CD4-positive, alpha-beta T cell (primary cell): Measurements from ENCODE around the gene CELF5. TPM values are rescaled to one million over a fixed set of nuclear protein-coding genes. Genes with fewer than 3 reads are reported as not detected.

Experiments used
- ATAC-seq: fragments of 200-7000 bp; cut with Tn5 transposase; one replicate; pipeline ENCODE4 v1.10.0; 2022; ENCODE audit warnings: mild to moderate bottlenecking; ENCODE audit not compliant: poor library complexity
- CTCF ChIA-PET: fragments of 350-600 bp; sonication (Branson Sonifier 250); formaldehyde crosslinking; loops from one replicate; lab custom pipeline; 2021; ENCODE audit warnings: antibody characterized with exemption, inconsistent platforms; lab: Charles Lee
- POLR2A ChIA-PET: fragments of 350-600 bp; sonication (Branson Sonifier 250); formaldehyde crosslinking; loops from one replicate; lab custom pipeline; 2021; ENCODE audit warnings: antibody characterized with exemption, inconsistent platforms; lab: Charles Lee
- DNase-seq, 14 experiments: peaks; one replicate each; pipeline ENCODE4 v3.0.0-alpha.2; 2013 to 2020; ENCODE audit warnings: mixed read lengths in 2 of 14
- H3K27ac ChIP-seq, 2 donors: one replicate each; pipeline versions ENCODE4 v1.5.1 to v1.7.0; 2013; ENCODE audit warnings: low read length in 2 of 2, low read depth in 1 of 2, mild to moderate bottlenecking in 1 of 2
- H3K27me3 ChIP-seq, 2 experiments: 1 replicate in 1 of 2; 2 replicates in 1 of 2; pipeline versions ENCODE4 v1.6.1 to v1.7.0; 2013; ENCODE audit warnings: low read length in 2 of 2, control low read depth in 1 of 2, mild to moderate bottlenecking in 1 of 2, moderate library complexity in 1 of 2; ENCODE audit not compliant: insufficient read depth in 2 of 2, control insufficient read depth in 1 of 2
- H3K36me3 ChIP-seq: one replicate; pipeline ENCODE4 v1.6.1; 2013; ENCODE audit warnings: low read length, control low read depth; ENCODE audit not compliant: insufficient read depth
- H3K4me1 ChIP-seq: one replicate; pipeline ENCODE4 v1.6.1; 2013; ENCODE audit warnings: low read length, control low read depth; ENCODE audit not compliant: insufficient read depth
- H3K4me3 ChIP-seq: one replicate; pipeline ENCODE4 v1.5.1; 2013; ENCODE audit warnings: mild to moderate bottlenecking, low read length, moderate library complexity
- H3K9me3 ChIP-seq, 2 experiments: 1 replicate in 1 of 2; 2 replicates in 1 of 2; pipeline versions ENCODE4 v1.6.1 to v1.7.0; 2013; ENCODE audit warnings: low read length in 2 of 2, mild to moderate bottlenecking in 2 of 2, control low read depth in 1 of 2, moderate library complexity in 1 of 2; ENCODE audit not compliant: control insufficient read depth in 1 of 2, insufficient read depth in 1 of 2
- H3K27ac Mint-ChIP-seq: one replicate; pipeline ENCODE4 v1.8.0; 2020; ENCODE audit warnings: mixed read lengths
- H3K27me3 Mint-ChIP-seq: one replicate; pipeline ENCODE4 v1.8.0; 2021; ENCODE audit warnings: mixed read lengths
- H3K36me3 Mint-ChIP-seq: one replicate; pipeline ENCODE4 v1.8.0; 2021; ENCODE audit warnings: low read depth, mixed read lengths
- H3K4me1 Mint-ChIP-seq: one replicate; pipeline ENCODE4 v1.8.0; 2021; ENCODE audit warnings: low read depth, mixed read lengths
- H3K4me3 Mint-ChIP-seq: one replicate; pipeline ENCODE4 v1.8.0; 2020; ENCODE audit warnings: mild to moderate bottlenecking, mixed read lengths
- H3K9me3 Mint-ChIP-seq: one replicate; pipeline ENCODE4 v1.8.0; 2020; ENCODE audit warnings: mixed read lengths
- intact Hi-C, 2 experiments: fragments of 100-400 bp; cut with DNase I in 1 of 2; cut with micrococcal nuclease in 1 of 2; formaldehyde crosslinking; loops; one replicate each; pipeline versions ENCODE4 v1.15.1 to v1.9.0; 2023 to 2025; cut with DNase I, micrococcal nuclease
- total RNA-seq, 174 experiments: library from RNA in 2 of 174; stranded (reverse) in 2 of 174; gene quantifications; one replicate each; pipeline ENCODE4 v1.2.3 and lab custom pipeline; 2021 to 2026
- TF ChIP-seq, protein P1 (sequence below): fragments of 200-600 bp; IDR thresholded peaks from one replicate; pipeline ENCODE4 v1.8.0; 2022; ENCODE audit warnings: antibody characterized with exemption, mild to moderate bottlenecking

The CELF5 gene
- total RNA-seq, 2 experiments from 2014 or later, result 0.36 TPM

DNA sequence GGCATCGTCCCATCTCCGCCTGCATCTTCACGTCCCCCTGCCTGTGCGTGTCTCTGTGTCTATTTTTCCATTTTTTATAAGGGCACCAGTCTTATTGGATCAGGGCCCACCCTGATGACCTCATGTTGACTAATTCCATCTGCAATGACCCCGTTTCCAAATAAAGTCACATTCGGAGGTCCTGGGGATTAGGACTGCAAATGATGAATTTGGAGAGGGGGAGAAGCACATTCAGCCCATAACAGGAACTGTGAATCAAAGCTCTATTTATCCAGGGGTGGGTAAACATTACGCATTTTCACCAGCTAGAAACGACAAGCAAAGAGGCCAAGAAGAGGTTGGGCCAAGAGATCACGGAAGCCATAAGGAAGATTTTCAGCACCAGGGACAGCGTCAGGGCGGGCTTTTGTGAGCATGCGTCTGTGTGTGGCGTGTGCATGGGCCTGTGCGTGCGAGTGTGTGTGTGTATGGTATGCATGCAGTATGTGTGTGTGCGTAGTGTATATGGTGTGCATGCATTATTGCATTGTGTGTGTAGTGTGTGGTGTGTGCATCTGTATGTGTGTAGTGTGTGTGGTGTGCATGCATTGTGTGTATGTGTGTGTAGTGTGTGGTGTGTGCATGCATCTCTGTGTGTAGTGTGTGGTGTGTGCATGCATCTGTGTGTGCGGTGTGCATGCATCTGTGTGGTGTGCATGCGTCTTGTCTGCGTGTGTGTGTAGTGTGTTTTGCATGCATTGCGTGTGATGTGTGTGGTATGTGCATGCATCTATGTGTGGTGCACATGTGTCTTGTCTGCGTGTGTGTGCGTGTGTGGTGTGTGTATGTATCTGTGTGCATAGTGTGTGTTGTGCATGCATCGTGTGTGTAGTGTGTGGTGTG is 19.6 kb downstream of the CELF5 start:
- no peak overlapping the region for H3K27ac Mint-ChIP-seq
- no peaks in the 10 kb centered on the region for H3K36me3 Mint-ChIP-seq
- no peak overlapping the region for H3K4me3 ChIP-seq
- ATAC-seq (peak; percentile 51), DNase-seq (peak; percentile 18 to 73 (median 42))
- H3K9me3 Mint-ChIP-seq, result no peaks in the 10 kb centered on the region
- no peak overlapping the region for H3K27ac ChIP-seq
- no peak overlapping the region for H3K4me3 Mint-ChIP-seq
- H3K4me1 Mint-ChIP-seq, result no peaks in the 10 kb centered on the region
- TF ChIP-seq, protein P1, sequence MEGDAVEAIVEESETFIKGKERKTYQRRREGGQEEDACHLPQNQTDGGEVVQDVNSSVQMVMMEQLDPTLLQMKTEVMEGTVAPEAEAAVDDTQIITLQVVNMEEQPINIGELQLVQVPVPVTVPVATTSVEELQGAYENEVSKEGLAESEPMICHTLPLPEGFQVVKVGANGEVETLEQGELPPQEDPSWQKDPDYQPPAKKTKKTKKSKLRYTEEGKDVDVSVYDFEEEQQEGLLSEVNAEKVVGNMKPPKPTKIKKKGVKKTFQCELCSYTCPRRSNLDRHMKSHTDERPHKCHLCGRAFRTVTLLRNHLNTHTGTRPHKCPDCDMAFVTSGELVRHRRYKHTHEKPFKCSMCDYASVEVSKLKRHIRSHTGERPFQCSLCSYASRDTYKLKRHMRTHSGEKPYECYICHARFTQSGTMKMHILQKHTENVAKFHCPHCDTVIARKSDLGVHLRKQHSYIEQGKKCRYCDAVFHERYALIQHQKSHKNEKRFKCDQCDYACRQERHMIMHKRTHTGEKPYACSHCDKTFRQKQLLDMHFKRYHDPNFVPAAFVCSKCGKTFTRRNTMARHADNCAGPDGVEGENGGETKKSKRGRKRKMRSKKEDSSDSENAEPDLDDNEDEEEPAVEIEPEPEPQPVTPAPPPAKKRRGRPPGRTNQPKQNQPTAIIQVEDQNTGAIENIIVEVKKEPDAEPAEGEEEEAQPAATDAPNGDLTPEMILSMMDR, result no peak
- intact Hi-C loops, result no loop called here
- no peaks in the 10 kb centered on the region for H3K27me3 ChIP-seq
- ChIA-PET CTCF (no interaction called here), POLR2A (no interaction called here)
- H3K4me1 ChIP-seq, result no peaks in the 10 kb centered on the region
- H3K36me3 ChIP-seq, result no peaks in the 10 kb centered on the region
- no peaks in the 10 kb centered on the region for H3K27me3 Mint-ChIP-seq
- H3K9me3 ChIP-seq, result peaks cover 0 to 6% of the 10 kb centered on the region in 2 experiments

DNA sequence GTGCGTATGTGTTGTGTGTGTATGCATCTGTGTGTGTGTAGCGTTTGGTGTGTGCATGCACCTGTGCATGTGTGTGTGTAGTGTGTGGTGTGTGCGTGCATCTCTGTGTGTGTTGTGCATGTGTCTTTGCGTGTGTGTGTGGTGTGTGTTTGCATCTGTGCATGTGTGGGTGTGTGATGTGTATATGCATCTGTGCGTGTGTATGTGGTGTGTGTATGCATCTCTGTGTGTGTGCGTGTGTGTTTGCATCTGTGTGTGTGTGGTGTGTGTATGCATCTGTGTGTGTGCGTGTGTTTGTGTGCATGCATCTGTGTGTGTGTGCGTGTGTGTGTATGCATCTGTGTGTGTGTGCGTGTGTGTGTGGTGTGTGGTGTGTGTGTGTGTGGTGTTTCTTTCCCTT is 20.6 kb downstream of the CELF5 start:
- H3K4me3 Mint-ChIP-seq, result no peak overlapping the region
- TF ChIP-seq, protein P1, result no peak
- no peaks in the 10 kb centered on the region for H3K4me1 Mint-ChIP-seq
- POLR2A ChIA-PET, result no interaction called here
- ATAC-seq (no peak), DNase-seq (no peak)
- Histone ChIP-seq H3K27ac (no peak overlapping the region), H3K9me3 (peaks cover 0 to 9% of the 10 kb centered on the region in 2 experiments), H3K4me1 (no peaks in the 10 kb centered on the region), H3K4me3 (no peak overlapping the region), H3K36me3 (no peaks in the 10 kb centered on the region), H3K27me3 (peaks cover 3 to 6% of the 10 kb centered on the region in 2 experiments)
- H3K27me3 Mint-ChIP-seq, result no peaks in the 10 kb centered on the region
- no peak overlapping the region for H3K27ac Mint-ChIP-seq
- no peaks in the 10 kb centered on the region for H3K36me3 Mint-ChIP-seq
- no peaks in the 10 kb centered on the region for H3K9me3 Mint-ChIP-seq
- CTCF ChIA-PET, result no interaction called here
- intact Hi-C loops, result no loop called here

DNA sequence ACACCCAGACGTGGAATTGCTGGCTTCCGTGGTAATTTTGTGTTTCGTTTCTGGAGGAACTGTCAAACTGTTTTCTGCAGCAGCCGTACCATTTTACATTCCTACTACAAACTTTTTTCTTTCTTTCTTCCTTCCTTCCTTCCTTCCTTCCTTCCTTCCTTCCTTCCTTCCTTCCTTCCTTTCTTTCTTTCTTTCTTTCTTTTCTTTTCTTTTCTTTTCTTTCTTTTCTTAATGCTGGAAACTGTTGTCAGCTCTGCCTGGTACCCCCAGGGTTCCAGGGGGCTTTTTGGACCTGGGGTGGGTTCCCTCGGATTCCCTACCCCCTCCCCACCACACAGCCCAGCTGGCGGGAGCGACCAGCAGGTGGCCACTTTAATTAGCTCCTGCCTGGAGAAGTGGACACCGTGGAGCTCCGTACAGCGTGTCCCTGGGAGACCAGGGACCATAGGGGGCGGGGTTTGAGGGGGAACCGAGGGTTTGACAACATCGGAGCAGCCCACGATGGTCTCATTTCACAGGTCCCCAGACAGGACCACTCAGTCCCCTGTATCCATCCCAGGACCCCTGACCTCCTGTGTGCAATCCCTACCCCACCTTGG is 24.4 kb downstream of the CELF5 start:
- ChIA-PET POLR2A (no interaction called here), CTCF (no interaction called here)
- TF ChIP-seq, protein P1, result no peak
- no peak overlapping the region for H3K27ac Mint-ChIP-seq
- intact Hi-C loops, result no loop called here
- Histone ChIP-seq H3K4me1 (no peaks in the 10 kb centered on the region), H3K27ac (no peak overlapping the region), H3K27me3 (peaks cover 3 to 10% of the 10 kb centered on the region in 2 experiments), H3K9me3 (peaks cover 9 to 12% of the 10 kb centered on the region in 2 experiments), H3K36me3 (no peaks in the 10 kb centered on the region), H3K4me3 (no peak overlapping the region)
- H3K27me3 Mint-ChIP-seq, result peaks cover 11% of the 10 kb centered on the region
- no peaks in the 10 kb centered on the region for H3K4me1 Mint-ChIP-seq
- no peak overlapping the region for H3K4me3 Mint-ChIP-seq
- H3K36me3 Mint-ChIP-seq, result no peaks in the 10 kb centered on the region
- ATAC-seq (no peak), DNase-seq (no peak)
- H3K9me3 Mint-ChIP-seq, result no peaks in the 10 kb centered on the region
